Common myeloid progenitor, CD34-positive (primary cell): ENCODE results near the gene UQCRH.

Experiments used
- CTCF ChIA-PET: fragments of 350-600 bp; sonication (Branson Sonifier 250); formaldehyde crosslinking; loops from one replicate; lab custom pipeline; 2021; ENCODE audit warnings: antibody characterized with exemption; lab: Charles Lee
- POLR2A ChIA-PET: fragments of 350-600 bp; sonication (Branson Sonifier 250); formaldehyde crosslinking; loops from one replicate; lab custom pipeline; 2021; ENCODE audit warnings: antibody characterized with exemption; lab: Charles Lee
- DNase-seq, 3 donors: peaks; one replicate each; pipeline versions ENCODE4 v3.0.0 to v3.0.0-alpha.2; 2013
- H3K27ac ChIP-seq, 2 experiments: 1 replicate in 1 of 2; 2 replicates in 1 of 2; pipeline ENCODE4 v1.7.0; 2013; ENCODE audit warnings: inconsistent platforms in 2 of 2, low read length in 2 of 2, mild to moderate bottlenecking in 2 of 2, low read depth in 1 of 2, moderate library complexity in 1 of 2; ENCODE audit not compliant: severe bottlenecking in 2 of 2, insufficient read depth in 1 of 2, poor library complexity in 1 of 2
- H3K27me3 ChIP-seq, 5 experiments: replicated peaks in 2 of 5; 1 replicate in 3 of 5; 2 replicates in 2 of 5; pipeline versions ENCODE4 v1.6.1 to v1.7.0; 2013; ENCODE audit warnings: low read length in 4 of 5, mild to moderate bottlenecking in 2 of 5, moderate library complexity in 2 of 5, inconsistent platforms in 1 of 5; ENCODE audit not compliant: insufficient read depth in 5 of 5, control insufficient read depth in 4 of 5
- H3K36me3 ChIP-seq, 4 experiments: 1 replicate in 2 of 4; 2 replicates in 2 of 4; pipeline versions ENCODE4 v1.6.1 to v1.7.0; 2013; ENCODE audit warnings: low read length in 3 of 4, control low read depth in 1 of 4, mild to moderate bottlenecking in 1 of 4; ENCODE audit not compliant: control insufficient read depth in 4 of 4, insufficient read depth in 4 of 4
- H3K4me1 ChIP-seq, 4 experiments: 1 replicate in 3 of 4; 2 replicates in 1 of 4; pipeline versions ENCODE4 v1.6.1 to v1.7.1; 2013; ENCODE audit warnings: low read length in 3 of 4, mild to moderate bottlenecking in 3 of 4, control low read depth in 1 of 4, inconsistent platforms in 1 of 4, moderate library complexity in 1 of 4; ENCODE audit not compliant: control insufficient read depth in 4 of 4, insufficient read depth in 4 of 4; ENCODE audit errors: control extremely low read depth in 1 of 4
- H3K4me3 ChIP-seq, 7 experiments: 1 replicate in 4 of 7; 2 replicates in 3 of 7; pipeline versions ENCODE4 v1.5.1 to v1.7.0; 2013; ENCODE audit warnings: mild to moderate bottlenecking in 7 of 7, low read length in 6 of 7, moderate library complexity in 6 of 7, inconsistent platforms in 2 of 7, low read depth in 2 of 7, control low read depth in 1 of 7; ENCODE audit not compliant: insufficient read depth in 4 of 7, control insufficient read depth in 1 of 7; ENCODE audit errors: extremely low read depth in 1 of 7
- H3K9me3 ChIP-seq, 5 experiments: 1 replicate in 4 of 5; 2 replicates in 1 of 5; pipeline versions ENCODE4 v1.6.1 to v1.7.1; 2013; ENCODE audit warnings: low read length in 4 of 5, mild to moderate bottlenecking in 2 of 5, inconsistent platforms in 1 of 5, low read depth in 1 of 5, moderate library complexity in 1 of 5; ENCODE audit not compliant: control insufficient read depth in 4 of 5, insufficient read depth in 2 of 5; ENCODE audit errors: control extremely low read depth in 1 of 5
- WGBS: methylation state at CpG from one replicate; pipeline ENCODE4 v1.1.5; 2013; ENCODE audit not compliant: insufficient coverage; 5-methylcytosine and 5-hydroxymethylcytosine counted together

Gene UQCRH

DNA sequence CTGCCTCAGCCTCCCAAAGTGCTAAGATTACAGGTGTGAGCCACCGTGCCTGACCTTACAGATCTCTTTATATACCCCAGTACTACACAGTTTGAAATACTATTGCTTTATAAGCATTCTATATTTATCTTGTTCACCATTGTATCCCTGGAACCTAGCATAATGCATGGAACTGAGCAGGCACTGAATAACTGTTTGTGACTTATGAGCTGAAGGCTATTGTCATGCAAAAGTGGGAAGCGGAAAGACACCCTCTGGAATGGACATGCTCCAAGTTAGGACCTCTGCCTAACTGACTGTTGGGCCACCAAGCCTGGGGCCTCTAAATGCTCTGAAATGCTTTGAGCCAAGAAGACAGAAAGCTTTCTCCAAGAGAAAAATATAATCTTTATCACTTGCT, 8.2 kb upstream of the UQCRH start:
- peaks cover 0 to 2% (median under 1%) of the 10 kb centered on the region in 4 experiments for H3K4me1 ChIP-seq
- H3K36me3 ChIP-seq = peaks cover 11 to 51% (median 26%) of the 10 kb centered on the region in 4 experiments
- no peak overlapping the region for H3K4me3 ChIP-seq
- CTCF ChIA-PET = interaction anchor here (1.5 to 2.4 kb wide), 2 partner anchors 10 to 21 kb away, joined by 5 to 12 read pairs; no protein-coding TSS in a partner anchor
- no peak overlapping the region for H3K27ac ChIP-seq
- WGBS = 100% methylated on average over 1 of the region's 2 CpGs
- H3K9me3 ChIP-seq = no peaks in the 10 kb centered on the region
- POLR2A ChIA-PET = interaction anchor here (0.6 kb wide), 1 partner anchor 33 kb away, joined by 6 read pairs; no protein-coding TSS in a partner anchor
- no peak for DNase-seq
- no peaks in the 10 kb centered on the region for H3K27me3 ChIP-seq

DNA sequence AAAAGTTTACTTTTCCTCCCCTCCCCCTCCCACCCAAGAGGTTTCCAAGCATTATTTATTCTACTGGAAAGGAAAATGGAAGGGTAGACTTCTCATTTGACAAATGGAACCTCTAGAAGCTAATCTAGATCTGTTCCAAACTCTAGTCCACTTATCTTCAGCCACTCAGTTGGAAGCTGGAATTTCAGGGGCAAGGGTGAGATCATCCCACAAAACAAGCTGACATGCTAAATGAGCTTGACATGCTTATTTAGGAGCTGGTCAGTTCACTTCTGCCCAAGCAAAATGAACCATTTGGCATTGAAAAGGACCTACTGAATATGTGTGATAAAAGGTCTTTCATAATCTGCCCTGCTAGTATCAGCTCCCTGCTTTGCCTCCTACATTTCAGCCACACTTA, 5.1 kb upstream of the UQCRH start:
- Histone ChIP-seq H3K27ac (no peak overlapping the region), H3K4me3 (no peak overlapping the region), H3K4me1 (peaks cover 5 to 17% (median 14%) of the 10 kb centered on the region in 4 experiments), H3K36me3 (peaks cover 9 to 39% (median 26%) of the 10 kb centered on the region in 4 experiments), H3K27me3 (no peaks in the 10 kb centered on the region), H3K9me3 (no peaks in the 10 kb centered on the region)
- no peak for DNase-seq
- POLR2A ChIA-PET = no interaction called here
- CTCF ChIA-PET = interaction anchor here (0.8 to 1.2 kb wide), 4 partner anchors 15 to 49 kb away, joined by 3 read pairs; no protein-coding TSS in a partner anchor

DNA sequence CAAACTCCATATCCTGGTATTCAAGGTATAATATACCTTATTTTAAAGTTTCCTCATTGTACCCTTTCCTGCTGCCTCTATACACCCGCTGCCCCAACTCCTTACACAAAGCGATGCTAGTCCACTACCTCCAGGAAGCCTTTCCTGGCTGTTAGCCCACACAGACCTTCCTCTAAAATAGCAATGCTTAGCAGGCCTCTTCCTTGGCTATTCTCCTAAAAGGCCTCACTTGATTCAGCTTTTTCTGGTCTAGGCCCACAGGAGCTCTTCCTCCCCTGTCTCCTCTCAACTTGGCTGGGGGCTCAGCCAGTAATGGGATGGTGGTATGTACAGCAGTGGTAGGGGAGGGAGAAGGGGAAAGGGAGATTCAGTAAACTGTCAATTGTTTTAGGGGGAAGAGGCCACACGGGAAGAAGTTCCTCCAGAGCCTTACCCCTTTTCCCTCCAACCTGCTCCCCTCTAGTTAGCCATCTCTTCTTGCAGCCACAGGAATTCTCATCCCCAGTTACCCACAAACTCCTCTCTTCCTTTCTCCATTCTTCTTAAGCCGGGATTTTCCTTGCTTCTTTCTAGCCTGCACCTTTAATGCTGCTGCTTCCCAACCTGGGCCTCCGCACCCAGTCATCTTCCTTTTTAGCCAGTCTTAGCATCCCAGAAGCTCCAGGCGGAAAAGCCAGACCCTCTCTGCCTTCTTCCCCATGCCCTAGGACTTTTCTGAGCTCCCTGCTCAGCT, 2.7 kb upstream of the UQCRH start:
- Histone ChIP-seq H3K27me3 (no peaks in the 10 kb centered on the region), H3K36me3 (peaks cover 6 to 24% (median 15%) of the 10 kb centered on the region in 4 experiments), H3K4me1 (peaks cover 5 to 31% (median 24%) of the 10 kb centered on the region in 4 experiments), H3K4me3 (peak overlapping the region; percentile 81 to 98 (median 94)), H3K9me3 (no peaks in the 10 kb centered on the region), H3K27ac (peak overlapping the region; percentile 98 to 99)
- ChIA-PET POLR2A (interaction anchor here (0.6 to 0.9 kb wide), 2 partner anchors 47 to 1349 kb away, joined by 3 read pairs; no protein-coding TSS in a partner anchor), CTCF (interaction anchor here (0.7 to 2.0 kb wide), 4 partner anchors 9 to 42 kb away, joined by 3 to 6 read pairs (median 3); no protein-coding TSS in a partner anchor)
- DNase-seq = peak in 2 of 3 donors; percentile 9 to 31
- 49% methylated on average over 6 of the region's 6 CpGs for WGBS

DNA sequence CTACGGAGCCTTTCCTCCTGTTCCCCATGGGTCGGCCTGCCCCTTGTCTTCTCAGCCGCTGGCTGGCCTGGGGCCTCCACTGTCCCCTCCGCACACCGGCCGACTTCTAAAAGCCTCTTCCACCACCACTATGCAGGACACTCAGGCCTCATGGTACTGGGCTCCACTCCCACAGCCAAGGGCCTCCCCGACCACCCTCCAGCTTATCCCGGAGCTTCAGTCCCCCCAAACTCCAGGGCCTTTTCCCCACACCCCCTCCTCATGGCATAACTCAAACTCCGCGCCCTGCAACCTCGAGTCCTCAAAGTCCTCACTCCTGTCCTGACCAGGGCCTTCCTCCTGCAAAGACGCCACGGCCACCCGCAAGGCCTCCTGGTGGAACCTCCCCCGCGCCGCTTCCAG, 2.1 kb upstream of the UQCRH start:
- 17% methylated on average over 17 of the region's 17 CpGs for WGBS
- Histone ChIP-seq H3K36me3 (peaks cover 4 to 22% (median 13%) of the 10 kb centered on the region in 4 experiments), H3K27me3 (no peaks in the 10 kb centered on the region), H3K4me3 (peak overlapping the region; percentile 81 to 98 (median 94)), H3K9me3 (no peaks in the 10 kb centered on the region), H3K27ac (peak overlapping the region; percentile 98 to 99), H3K4me1 (peaks cover 5 to 34% (median 25%) of the 10 kb centered on the region in 4 experiments)
- CTCF ChIA-PET = interaction anchor here (0.7 to 2.0 kb wide), 4 partner anchors 8 to 42 kb away, joined by 3 to 6 read pairs (median 3); no protein-coding TSS in a partner anchor
- POLR2A ChIA-PET = interaction anchor here (0.6 to 0.9 kb wide), 2 partner anchors 47 to 1350 kb away, joined by 3 read pairs; no protein-coding TSS in a partner anchor
- no peak for DNase-seq

- ChIA-PET POLR2A (interaction anchor here (0.9 to 1.5 kb wide), 3 partner anchors 12 to 57 kb away, joined by 3 to 5 read pairs (median 3); no protein-coding TSS in a partner anchor), CTCF (interaction anchor here (1.3 to 2.9 kb wide), 5 partner anchors 8 to 41 kb away, joined by 3 to 9 read pairs (median 4); no protein-coding TSS in a partner anchor)
- peaks cover 4 to 15% (median 9%) of the 10 kb centered on the region in 4 experiments for H3K36me3 ChIP-seq
- peaks cover 5 to 40% (median 26%) of the 10 kb centered on the region in 4 experiments for H3K4me1 ChIP-seq
- WGBS = under 1% methylated on average over 66 of the region's 79 CpGs
- no peaks in the 10 kb centered on the region for H3K9me3 ChIP-seq
- peak overlapping the region; percentile 81 to 98 (median 94) for H3K4me3 ChIP-seq
- DNase-seq = peak; percentile 65 to 83 (median 74)
- H3K27me3 ChIP-seq = no peaks in the 10 kb centered on the region
- H3K27ac ChIP-seq = peak overlapping the region; percentile 98 to 99
Observed at GRCh38 chr1:46301808-46302640, 1.5 kb upstream of the UQCRH start.

DNA sequence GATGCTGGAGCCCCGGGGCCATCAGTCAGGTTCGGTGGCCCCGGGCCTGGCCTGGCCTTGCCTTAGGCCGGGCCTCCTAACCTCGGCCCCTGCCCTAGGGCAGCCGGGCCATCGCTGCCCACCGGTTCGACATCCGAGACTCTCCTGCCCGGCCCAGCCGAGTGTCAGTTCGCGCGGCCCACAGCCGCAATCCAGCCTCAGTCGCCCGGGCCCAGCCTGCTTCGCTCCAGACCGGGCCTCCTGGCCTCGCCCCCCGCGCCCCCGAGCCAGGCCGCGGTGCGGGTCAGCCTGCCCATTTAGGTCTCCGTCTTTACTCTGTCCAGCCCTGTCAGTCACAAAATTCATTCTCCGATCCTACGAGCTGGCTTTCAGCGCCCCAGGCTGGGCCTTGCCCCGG, 859 bp upstream of the UQCRH start:
- ChIA-PET POLR2A (interaction anchor here (0.6 to 1.6 kb wide), 4 partner anchors 12 to 1581 kb away, joined by 3 to 7 read pairs (median 4); partner anchors contain the start of gene NSUN4), CTCF (interaction anchor here (0.7 to 2.9 kb wide), 11 partner anchors 8 to 58 kb away, joined by 3 to 9 read pairs (median 5); partner anchors contain the start of genes NSUN4 and RAD54L)
- H3K9me3 ChIP-seq = no peaks in the 10 kb centered on the region
- peaks cover 5 to 46% (median 32%) of the 10 kb centered on the region in 4 experiments for H3K4me1 ChIP-seq
- WGBS = under 1% methylated on average over 25 of the region's 32 CpGs
- H3K4me3 ChIP-seq = peak overlapping the region; percentile 81 to 98 (median 94)
- no peaks in the 10 kb centered on the region for H3K27me3 ChIP-seq
- no peak for DNase-seq
- H3K27ac ChIP-seq = peak overlapping the region; percentile 98 to 99
- H3K36me3 ChIP-seq = peaks cover 0 to 13% (median 3%) of the 10 kb centered on the region in 4 experiments
